ENCODE measurements around the gene FRMD1. TPM values are rescaled to one million over a fixed set of nuclear protein-coding genes. Genes with fewer than 3 reads are reported as not detected.

Gene FRMD1
- total RNA-seq, 2 experiments from 2014 or later = not detected

GRCh38 chr6:168090706-168091105 lies 11.7 kb upstream of the FRMD1 start:
- ATAC-seq = no peak
- no peaks in the 10 kb centered on the region for H3K27me3 Mint-ChIP-seq
- H3K36me3 Mint-ChIP-seq (ENCODE audit: low read depth) = no peaks in the 10 kb centered on the region
- intact Hi-C loops (cut with DNase I, micrococcal nuclease) = no loop called here
- CTCF ChIA-PET = no interaction called here
- POLR2A ChIA-PET = no interaction called here
- no peak overlapping the region for H3K27ac Mint-ChIP-seq
- peaks cover 5% of the 10 kb centered on the region for H3K9me3 Mint-ChIP-seq (ENCODE audit: low read depth)
- no peaks in the 10 kb centered on the region for H3K4me1 Mint-ChIP-seq
- DNase-seq = no peak
- H3K4me3 Mint-ChIP-seq = no peak overlapping the region

GRCh38 chr6:168090064-168090690 lies 11.2 kb upstream of the FRMD1 start:
- CTCF ChIA-PET = no interaction called here
- Mint-ChIP-seq H3K4me3 (no peak overlapping the region), H3K27me3 (no peaks in the 10 kb centered on the region), H3K36me3 (ENCODE audit: low read depth) (no peaks in the 10 kb centered on the region), H3K27ac (no peak overlapping the region), H3K9me3 (ENCODE audit: low read depth) (peaks cover 5% of the 10 kb centered on the region), H3K4me1 (no peaks in the 10 kb centered on the region)
- ATAC-seq (no peak), DNase-seq (no peak)
- POLR2A ChIA-PET = no interaction called here
- intact Hi-C loops (cut with DNase I, micrococcal nuclease) = no loop called here

GRCh38 chr6:168089186-168090063 lies 10.4 kb upstream of the FRMD1 start:
- intact Hi-C loops (cut with DNase I, micrococcal nuclease) = no loop called here
- POLR2A ChIA-PET = no interaction called here
- no peak overlapping the region for H3K27ac Mint-ChIP-seq
- H3K27me3 Mint-ChIP-seq = no peaks in the 10 kb centered on the region
- H3K4me3 Mint-ChIP-seq = no peak overlapping the region
- no peaks in the 10 kb centered on the region for H3K4me1 Mint-ChIP-seq
- H3K36me3 Mint-ChIP-seq (ENCODE audit: low read depth) = no peaks in the 10 kb centered on the region
- H3K9me3 Mint-ChIP-seq (ENCODE audit: low read depth) = peaks cover 5% of the 10 kb centered on the region
- no peak for ATAC-seq
- no peak for DNase-seq
- CTCF ChIA-PET = interaction anchor here (0.8 kb wide), 1 partner anchor 338 kb away, joined by 3 read pairs; no protein-coding TSS in a partner anchor

- H3K27me3 Mint-ChIP-seq = no peaks in the 10 kb centered on the region
- no peak for DNase-seq
- POLR2A ChIA-PET = no interaction called here
- no peak overlapping the region for H3K27ac Mint-ChIP-seq
- no peak overlapping the region for H3K4me3 Mint-ChIP-seq
- no peaks in the 10 kb centered on the region for H3K4me1 Mint-ChIP-seq
- CTCF ChIA-PET = no interaction called here
- ATAC-seq = no peak
- H3K9me3 Mint-ChIP-seq (ENCODE audit: low read depth) = peaks cover 3% of the 10 kb centered on the region
- intact Hi-C loops (cut with DNase I, micrococcal nuclease) = no loop called here
- no peaks in the 10 kb centered on the region for H3K36me3 Mint-ChIP-seq (ENCODE audit: low read depth)
Measured at GRCh38 chr6:168088161-168089053, 9.4 kb upstream of the FRMD1 start.

- no peaks in the 10 kb centered on the region for H3K27me3 Mint-ChIP-seq
- H3K4me1 Mint-ChIP-seq = no peaks in the 10 kb centered on the region
- H3K27ac Mint-ChIP-seq = no peak overlapping the region
- no peaks in the 10 kb centered on the region for H3K36me3 Mint-ChIP-seq (ENCODE audit: low read depth)
- no peak for DNase-seq
- ATAC-seq = no peak
- H3K4me3 Mint-ChIP-seq = no peak overlapping the region
- peaks cover under 1% of the 10 kb centered on the region for H3K9me3 Mint-ChIP-seq (ENCODE audit: low read depth)
- intact Hi-C loops (cut with DNase I, micrococcal nuclease) = no loop called here
- ChIA-PET CTCF (no interaction called here), POLR2A (no interaction called here)
Measured at GRCh38 chr6:168087436-168088160, 8.6 kb upstream of the FRMD1 start.

GRCh38 chr6:168086616-168087015 lies 7.6 kb upstream of the FRMD1 start:
- Mint-ChIP-seq H3K36me3 (ENCODE audit: low read depth) (no peaks in the 10 kb centered on the region), H3K27me3 (no peaks in the 10 kb centered on the region), H3K27ac (no peak overlapping the region), H3K4me3 (no peak overlapping the region), H3K9me3 (ENCODE audit: low read depth) (no peaks in the 10 kb centered on the region), H3K4me1 (no peaks in the 10 kb centered on the region)
- ChIA-PET CTCF (no interaction called here), POLR2A (no interaction called here)
- DNase-seq (no peak), ATAC-seq (no peak)
- intact Hi-C loops (cut with DNase I, micrococcal nuclease) = no loop called here

- ATAC-seq (no peak), DNase-seq (no peak)
- Mint-ChIP-seq H3K4me1 (no peaks in the 10 kb centered on the region), H3K27ac (no peak overlapping the region), H3K9me3 (ENCODE audit: low read depth) (no peaks in the 10 kb centered on the region), H3K27me3 (no peaks in the 10 kb centered on the region), H3K4me3 (no peak overlapping the region), H3K36me3 (ENCODE audit: low read depth) (no peaks in the 10 kb centered on the region)
- POLR2A ChIA-PET = no interaction called here
- CTCF ChIA-PET = no interaction called here
- intact Hi-C loops (cut with DNase I, micrococcal nuclease) = no loop called here
Measured at GRCh38 chr6:168086066-168086465, 7.1 kb upstream of the FRMD1 start.

GRCh38 chr6:168084465-168085160 lies 5.6 kb upstream of the FRMD1 start:
- H3K36me3 Mint-ChIP-seq (ENCODE audit: low read depth) = no peaks in the 10 kb centered on the region
- ChIA-PET CTCF (no interaction called here), POLR2A (no interaction called here)
- H3K9me3 Mint-ChIP-seq (ENCODE audit: low read depth) = no peaks in the 10 kb centered on the region
- H3K4me1 Mint-ChIP-seq = no peaks in the 10 kb centered on the region
- ATAC-seq = no peak
- DNase-seq = no peak
- H3K27me3 Mint-ChIP-seq = no peaks in the 10 kb centered on the region
- H3K27ac Mint-ChIP-seq = no peak overlapping the region
- intact Hi-C loops (cut with DNase I, micrococcal nuclease) = no loop called here
- no peak overlapping the region for H3K4me3 Mint-ChIP-seq

GRCh38 chr6:168083514-168083885 lies 4.5 kb upstream of the FRMD1 start:
- ChIA-PET CTCF (no interaction called here), POLR2A (no interaction called here)
- Mint-ChIP-seq H3K4me3 (no peak overlapping the region), H3K4me1 (no peaks in the 10 kb centered on the region), H3K36me3 (ENCODE audit: low read depth) (no peaks in the 10 kb centered on the region), H3K27ac (no peak overlapping the region), H3K9me3 (ENCODE audit: low read depth) (no peaks in the 10 kb centered on the region), H3K27me3 (no peaks in the 10 kb centered on the region)
- intact Hi-C loops (cut with DNase I, micrococcal nuclease) = no loop called here
- DNase-seq (no peak), ATAC-seq (no peak)

- Mint-ChIP-seq H3K27ac (no peak overlapping the region), H3K4me3 (no peak overlapping the region), H3K9me3 (ENCODE audit: low read depth) (no peaks in the 10 kb centered on the region), H3K27me3 (no peaks in the 10 kb centered on the region), H3K36me3 (ENCODE audit: low read depth) (no peaks in the 10 kb centered on the region), H3K4me1 (no peaks in the 10 kb centered on the region)
- POLR2A ChIA-PET = no interaction called here
- CTCF ChIA-PET = no interaction called here
- DNase-seq = no peak
- ATAC-seq = no peak
- intact Hi-C loops (cut with DNase I, micrococcal nuclease) = no loop called here
Measured at GRCh38 chr6:168082860-168083513, 4.0 kb upstream of the FRMD1 start.
